ACC112 (cell line): ENCODE results near the gene SELENOO.

ENCODE experiments used
- H2AFZ ChIP-seq: fragments of 200-600 bp; sonication (generic); one replicate; pipeline ENCODE4 v1.6.0; 2017; ENCODE audit warnings: antibody characterized with exemption, low read length; ENCODE audit not compliant: unreplicated experiment
- H3K27ac ChIP-seq: fragments of 200-600 bp; sonication (generic); 2 replicates; pipeline ENCODE4 v1.5.1; 2014; ENCODE audit warnings: low read depth, mild to moderate bottlenecking, antibody characterized with exemption, low read length, moderate library complexity
- H3K27me3 ChIP-seq: fragments of 200-600 bp; sonication (generic); 2 replicates; pipeline ENCODE4 v1.6.1; 2014; ENCODE audit warnings: mild to moderate bottlenecking, antibody characterized with exemption, low read length, moderate library complexity, mixed read lengths; ENCODE audit not compliant: insufficient read depth
- H3K36me3 ChIP-seq: fragments of 200-600 bp; sonication (generic); 2 replicates; pipeline ENCODE4 v1.6.1; 2016; ENCODE audit warnings: mild to moderate bottlenecking, antibody characterized with exemption, low read length, moderate library complexity, mixed read lengths; ENCODE audit not compliant: insufficient read depth
- H3K4me1 ChIP-seq: fragments of 200-600 bp; sonication (generic); one replicate; pipeline ENCODE4 v1.6.1; 2016; ENCODE audit warnings: low read length, mixed read lengths; ENCODE audit not compliant: insufficient read depth, unreplicated experiment, control insufficient read depth
- H3K4me3 ChIP-seq: fragments of 200-600 bp; sonication (generic); 2 replicates; pipeline ENCODE4 v1.5.1; 2014; ENCODE audit warnings: mild to moderate bottlenecking, low read depth, low read length
- H3K79me2 ChIP-seq: fragments of 200-600 bp; sonication (generic); one replicate; pipeline ENCODE4 v1.6.0; 2016; ENCODE audit warnings: low read length; ENCODE audit not compliant: control insufficient read depth, unreplicated experiment, insufficient read depth

Gene SELENOO

DNA sequence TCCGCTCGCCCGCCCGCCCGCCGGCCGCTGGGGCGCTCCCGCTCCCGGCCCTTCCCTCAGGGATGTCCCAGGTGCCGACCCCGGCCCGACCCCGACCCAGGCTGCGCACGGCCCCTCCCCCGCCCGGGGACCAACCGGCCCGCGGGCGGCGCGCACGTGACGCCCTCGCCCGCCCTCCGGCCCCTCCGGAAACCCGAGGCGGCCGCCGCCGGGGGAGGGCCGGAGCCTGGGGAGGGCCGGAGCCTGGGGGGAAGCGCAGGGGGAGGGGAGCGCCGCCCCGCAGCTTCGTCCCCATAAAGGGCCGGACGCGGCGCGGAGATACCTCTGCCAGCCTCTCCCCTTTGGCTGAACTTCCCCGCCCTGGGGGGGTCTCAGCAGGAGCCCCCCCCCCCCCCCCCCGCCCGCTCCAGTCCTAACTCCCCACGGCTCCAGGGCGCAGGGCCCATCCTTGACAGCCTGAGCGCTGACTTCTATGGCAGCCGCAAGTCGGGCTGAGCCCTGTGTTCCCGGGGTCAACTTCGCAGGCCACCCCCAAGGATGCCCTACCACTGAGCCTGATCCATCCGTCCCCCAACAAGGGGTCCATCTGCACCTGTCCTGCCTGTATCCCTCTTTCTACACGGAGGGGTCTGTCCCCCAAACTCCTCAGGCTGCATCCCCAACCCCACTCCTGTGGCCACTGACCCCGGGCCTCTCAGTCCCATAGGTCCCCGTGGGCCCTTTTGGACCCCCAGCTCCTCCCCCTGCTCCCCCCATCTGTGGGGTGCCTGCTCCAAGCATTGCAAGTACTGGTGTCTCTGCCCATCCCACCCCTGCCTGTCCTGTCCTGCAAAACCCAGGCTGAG is 61.0 kb downstream of the SELENOO start, which contains the start of gene MAPK12:
TSS of gene MAPK12 (minus strand) at position 69 of the 845 bp plus-strand sequence. CDS start 174 bp downstream, outside the sequence.
- peak within 1 kb of the TSS; percentile 80 for H3K4me3 ChIP-seq
- peak within 1 kb of the TSS; percentile 22; the same call in 1 of the 2 replicates for H3K27ac ChIP-seq
- H3K27me3 ChIP-seq, result no peaks in the 10 kb centered on the region
- H3K79me2 ChIP-seq, result peaks cover 10% of the 10 kb centered on the region
- H3K4me1 ChIP-seq, result peaks cover 14% of the 10 kb centered on the region
- no peak within 1 kb of the TSS for H2AFZ ChIP-seq
- H3K36me3 ChIP-seq, result no peaks in the 10 kb centered on the region

- Histone ChIP-seq H3K4me3 (no peak overlapping the region), H2AFZ (no peak overlapping the region), H3K27ac (no peak overlapping the region)
Measured at GRCh38 chr22:50262460-50262911, 61.7 kb downstream of the SELENOO start.

DNA sequence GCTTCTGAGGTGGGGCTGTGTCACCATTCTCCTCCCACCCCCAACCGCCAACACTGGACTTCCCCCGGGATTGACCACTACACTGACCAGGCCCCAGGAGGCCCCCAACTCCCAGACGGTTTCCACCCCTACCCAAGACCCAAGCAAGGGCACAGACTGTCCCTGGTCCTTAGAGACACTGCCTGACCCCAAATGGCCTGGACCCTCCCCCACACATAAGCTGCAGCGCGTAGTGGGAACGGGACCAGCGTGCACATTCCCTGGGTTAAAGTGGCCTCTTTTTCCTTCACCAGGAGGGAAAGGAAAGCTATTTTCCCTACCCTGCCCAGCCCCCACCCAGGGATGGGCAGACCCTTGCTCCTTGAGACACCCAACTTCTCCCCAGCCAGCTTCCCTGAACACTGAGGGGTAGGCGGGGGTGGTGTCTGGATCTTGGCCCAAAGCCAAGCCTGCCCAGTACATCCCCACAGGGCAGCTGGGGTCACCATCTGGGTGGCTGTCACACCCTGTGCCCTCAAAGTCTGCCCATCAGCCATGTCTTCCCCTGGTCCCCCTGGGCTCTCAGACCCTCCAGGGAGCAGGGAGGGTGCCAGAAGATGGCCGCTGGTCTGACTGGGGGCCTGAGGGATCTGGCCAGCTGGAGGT is 62.3 kb downstream of the SELENOO start:
- Histone ChIP-seq H3K27me3 (no peaks in the 10 kb centered on the region), H3K4me1 (peaks cover 16% of the 10 kb centered on the region), H3K79me2 (peaks cover 10% of the 10 kb centered on the region), H2AFZ (no peak overlapping the region), H3K27ac (no peak overlapping the region), H3K36me3 (no peaks in the 10 kb centered on the region), H3K4me3 (no peak overlapping the region)

More at GRCh38 chr22:50262460-50262911, 61.7 kb downstream of the SELENOO start:
- no peaks in the 10 kb centered on the region for H3K36me3 ChIP-seq
- H3K27me3 ChIP-seq, result no peaks in the 10 kb centered on the region
- peaks cover 14% of the 10 kb centered on the region for H3K4me1 ChIP-seq
- peaks cover 10% of the 10 kb centered on the region for H3K79me2 ChIP-seq

DNA sequence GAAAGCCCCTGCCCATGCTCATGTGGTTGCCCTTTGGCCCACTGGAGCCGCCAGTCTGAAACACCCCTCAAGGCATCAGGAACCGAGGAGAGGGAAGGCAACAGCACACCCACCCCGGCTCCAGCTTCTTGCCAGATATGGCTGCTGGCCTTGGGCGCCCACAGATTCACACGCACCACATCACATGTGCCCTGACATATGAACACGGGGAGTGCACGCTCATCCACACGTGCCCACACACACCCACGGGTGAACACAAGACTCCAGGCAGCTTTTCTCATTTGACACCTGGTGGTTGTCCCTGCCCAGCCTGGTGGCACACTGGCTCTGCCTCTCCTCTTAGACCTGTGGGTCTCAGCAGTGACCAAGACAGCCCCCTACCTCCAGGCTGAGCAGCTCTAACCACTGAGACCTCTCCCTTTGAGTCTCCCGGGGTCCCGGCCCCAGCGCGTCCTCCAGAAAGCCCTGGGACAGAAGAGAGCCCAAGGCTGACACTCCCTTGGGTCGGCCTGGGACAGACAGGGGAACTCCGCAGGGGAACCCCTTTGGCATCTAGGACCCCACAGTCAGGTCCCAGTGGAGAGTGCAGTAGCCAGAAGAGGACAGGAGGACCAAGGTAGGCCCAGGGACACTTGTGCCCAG is 63.4 kb downstream of the SELENOO start:
- H2AFZ ChIP-seq, result no peak overlapping the region
- H3K27ac ChIP-seq, result no peak overlapping the region
- H3K4me3 ChIP-seq, result no peak overlapping the region
- peaks cover 4% of the 10 kb centered on the region for H3K79me2 ChIP-seq
- H3K4me1 ChIP-seq, result peaks cover 27% of the 10 kb centered on the region
- no peaks in the 10 kb centered on the region for H3K36me3 ChIP-seq
- no peaks in the 10 kb centered on the region for H3K27me3 ChIP-seq

DNA sequence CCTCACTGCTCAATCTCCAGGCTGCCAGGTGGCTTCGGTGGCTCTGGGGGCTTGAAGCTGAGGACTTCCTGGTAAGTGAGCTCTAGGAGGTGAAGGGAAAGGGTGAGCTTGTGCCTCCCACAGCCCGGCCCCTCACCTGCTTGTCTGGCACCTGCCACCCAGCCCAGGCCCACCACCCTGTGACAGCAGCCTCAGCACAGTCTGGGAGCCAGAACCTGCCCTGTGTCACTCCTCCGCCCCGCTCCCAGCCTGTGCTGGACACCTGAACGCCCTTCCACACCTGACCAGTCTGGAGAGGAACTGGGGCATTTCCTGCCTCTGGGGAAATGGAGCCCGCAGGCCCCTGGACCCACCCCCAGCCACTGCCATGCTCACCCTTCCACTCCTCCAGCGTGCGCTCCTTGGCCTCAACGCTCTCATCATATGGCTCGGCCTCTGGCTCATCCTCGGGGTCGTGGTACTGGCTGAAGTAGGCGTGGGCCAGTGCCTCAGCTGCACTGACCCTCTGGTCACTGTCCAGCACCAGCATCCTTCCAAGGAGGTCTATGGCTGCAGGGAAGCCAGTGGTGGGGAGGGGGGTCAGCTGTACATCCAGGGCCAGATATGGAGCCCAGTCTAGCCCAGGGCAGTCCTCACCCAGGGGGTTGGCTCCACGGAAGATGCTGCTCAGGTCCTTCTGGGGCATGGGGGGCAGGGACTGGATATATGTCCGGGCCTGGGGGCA is 64.3 kb downstream of the SELENOO start:
- Histone ChIP-seq H3K4me1 (peaks cover 27% of the 10 kb centered on the region), H2AFZ (no peak overlapping the region), H3K36me3 (no peaks in the 10 kb centered on the region), H3K4me3 (no peak overlapping the region), H3K79me2 (peaks cover under 1% of the 10 kb centered on the region), H3K27ac (no peak overlapping the region), H3K27me3 (no peaks in the 10 kb centered on the region)

DNA sequence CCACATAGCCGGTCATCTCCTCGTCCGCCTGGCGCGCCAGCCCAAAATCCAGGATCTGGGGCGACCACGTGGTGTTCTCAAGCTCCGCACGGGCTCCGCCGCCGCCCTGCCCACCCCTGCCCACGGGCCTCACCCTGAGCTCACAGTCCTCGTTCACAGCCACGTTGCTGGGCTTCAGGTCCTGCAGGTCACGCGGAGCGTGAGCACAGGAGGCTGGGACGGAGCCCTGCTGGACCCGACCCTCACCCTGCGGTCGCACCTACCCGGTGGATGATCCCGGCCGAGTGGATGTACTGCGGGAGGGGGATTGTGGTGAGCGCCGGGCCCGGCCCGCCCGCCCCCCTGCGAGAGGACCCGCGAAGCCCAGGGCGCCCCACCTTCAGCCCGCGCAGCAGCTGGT is 66.2 kb downstream of the SELENOO start:
- H3K27me3 ChIP-seq, result no peaks in the 10 kb centered on the region
- H3K27ac ChIP-seq, result no peak overlapping the region

More for the DNA sequence above, 66.2 kb downstream of the SELENOO start:
- Histone ChIP-seq H2AFZ (no peak overlapping the region), H3K4me3 (no peak overlapping the region), H3K4me1 (peaks cover 33% of the 10 kb centered on the region), H3K36me3 (no peaks in the 10 kb centered on the region), H3K79me2 (no peaks in the 10 kb centered on the region)
